Heart left ventricle (tissue), 16 donors: Measurements from ENCODE around the gene CNIH3. TPM values are rescaled to one million over a fixed set of nuclear protein-coding genes. Genes with fewer than 3 reads are reported as not detected.

ENCODE experiments used
- ATAC-seq, 4 donors: fragments of 200-7000 bp; cut with Tn5 transposase; one replicate each; pipeline ENCODE4 v1.9.1; 2020 to 2022; ENCODE audit warnings: moderate library complexity in 4 of 4, mild to moderate bottlenecking in 3 of 4, moderate number of reproducible peaks in 1 of 4
- DNase-seq, 5 donors: peaks; one replicate each; pipeline ENCODE4 v3.0.0-alpha.2; 2020
- H3K27ac ChIP-seq, 12 donors: fragments of 200-600 bp; sonication (generic) in 4 of 12; one replicate each; pipeline versions ENCODE4 v1.5.0 to v1.8.0; 2016 to 2022; ENCODE audit warnings: mild to moderate bottlenecking in 2 of 12
- H3K27me3 ChIP-seq, 9 donors: fragments of 200-600 bp; sonication (generic) in 2 of 9; one replicate each; pipeline versions ENCODE4 v1.5.1 to v1.8.0; 2016 to 2022; ENCODE audit warnings: mild to moderate bottlenecking in 3 of 9
- H3K36me3 ChIP-seq, 9 donors: fragments of 200-600 bp; sonication (generic) in 2 of 9; one replicate each; pipeline versions ENCODE4 v1.5.0 to v1.8.0; 2018 to 2022; ENCODE audit warnings: mild to moderate bottlenecking in 2 of 9
- H3K4me1 ChIP-seq, 12 donors: fragments of 200-600 bp; sonication (generic) in 4 of 12; one replicate each; pipeline versions ENCODE4 v1.5.0 to v1.8.0; 2016 to 2022; ENCODE audit warnings: mild to moderate bottlenecking in 3 of 12
- H3K4me3 ChIP-seq, 12 donors: fragments of 200-600 bp; sonication (generic) in 4 of 12; one replicate each; pipeline versions ENCODE4 v1.5.0 to v1.8.0; 2017 to 2022; ENCODE audit warnings: mild to moderate bottlenecking in 9 of 12, moderate library complexity in 4 of 12
- H3K9me3 ChIP-seq, 12 donors: fragments of 200-600 bp; sonication (generic) in 4 of 12; one replicate each; pipeline versions ENCODE4 v1.5.0 to v1.8.0; 2016 to 2022; ENCODE audit warnings: mild to moderate bottlenecking in 1 of 12
- POLR2A ChIP-seq, 2 donors: fragments of 450-650 bp; IDR thresholded peaks; one replicate each; pipeline ENCODE4 v1.6.1; 2017; ENCODE audit warnings: antibody characterized with exemption in 2 of 2, mild to moderate bottlenecking in 2 of 2, moderate library complexity in 2 of 2
- WGBS, 4 donors: extraction: QIAGEN DNeasy Blood & Tissue Kit in 2 of 4; methylation state at CpG; one replicate each; pipeline versions ENCODE4 v1.1.5 to v1.1.7; 2013 to 2018; 5-methylcytosine and 5-hydroxymethylcytosine counted together
- intact Hi-C, 10 donors: fragments of 100-400 bp; cut with DNase I; formaldehyde crosslinking; loops; one replicate each; pipeline versions ENCODE4 v1.11.1 to v1.14.2; 2022
- polyA plus RNA-seq, 2 donors: library from polyadenylated mRNA; stranded (reverse); fragments of 200-250 nt; gene quantifications; one replicate each; pipeline ENCODE4 v1.2.3, GENCODE V29; 2013
- total RNA-seq, 9 donors: library from RNA; depleted of rRNA in 2 of 9; stranded (reverse); fragments of >200 nt in 2 of 9; fragmentation: NEBNext Ultra II Directional in 3 of 9; extraction: Animal tissue kit (Norgen Biotek cat#: 25700) in 3 of 9; gene quantifications; one replicate each; pipeline versions ENCODE4 v1.1.0 to v1.2.4, GENCODE V29; 2016 to 2023
- TF ChIP-seq, protein P1 (sequence below), 12 donors: fragments of 200-600 bp; sonication (generic) in 4 of 12; IDR thresholded peaks; one replicate each; pipeline versions ENCODE4 v1.5.0 to v1.8.0; 2018 to 2022; ENCODE audit warnings: antibody characterized with exemption in 12 of 12, mild to moderate bottlenecking in 5 of 12
- donor health status: ischemic (EF 13 %, LVEDD 7.1; RV severe dilation, severe dysfunction).
- donor health status: healthy with polysubstance abuse.
- donor health status: DM: no; HTN: yes; CAD: no.
- donor health status: DM: no; HTN: no; CAD: no.
- donor health status: ischemic (EF 25% LVEDD 6.9; RV normal size, moderate dysfunction).
- donor health status: ischemic (EF 25% LVEDD 5.7; RV mildly dilated, moderate dysfunction).
- donor health status: healthy.
- donor health status: DM: yes; HTN: yes; CAD: no.
- donor health status: ischemic (EF 35%, LVEDD 5.7; RV mildly dilated, moderate dysfunction).
- donor health status: nonischemic (EF 11% LVEDD 7.7; RV severe dilation, severe dysfunction).
- donor health status: DM: yes; HTN: yes; CAD: no.
- donor health status: PGD.
- donor health status: ischemic (EF 29% LVEDD 5.4; RV normal size, mild dysfunction).
- donor health status: nonischemic (EF 23%, LVEDD 6.1; RV moderate dilation, normal function).

Gene CNIH3
- total and polyA plus RNA-seq, 11 donors: 0.34 to 2.6 (median 0.62) TPM; not detected in 2

DNA sequence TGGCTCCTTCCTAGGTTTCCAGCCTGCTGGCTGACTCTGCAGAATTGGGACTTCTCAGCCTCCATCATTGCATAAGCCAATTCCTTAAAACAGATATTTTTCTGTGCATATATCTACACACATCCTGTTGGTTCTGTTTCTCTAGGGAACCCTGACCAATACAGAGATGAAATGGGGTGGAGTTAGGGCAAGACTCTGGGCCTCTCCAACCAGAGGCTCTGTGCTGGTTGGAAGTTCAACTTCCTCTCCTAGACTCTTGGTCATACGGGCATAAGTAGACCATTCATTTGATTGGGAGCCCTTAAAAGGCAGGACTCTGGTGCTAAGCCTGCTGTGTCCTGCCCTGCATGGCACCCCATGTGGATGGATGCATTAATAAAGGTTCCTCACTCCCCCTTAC is 55.0 kb downstream of the CNIH3 start:
- no peaks in the 10 kb centered on the region for H3K27me3 ChIP-seq
- WGBS, 4 donors: 47 to 64% (median 60%) methylated on average over 1 of the region's 1 CpG
- ATAC-seq (no peak), DNase-seq (no peak)
- H3K36me3 ChIP-seq: no peaks in the 10 kb centered on the region
- H3K27ac ChIP-seq: no peak overlapping the region
- intact Hi-C loops: no loop called here
- H3K4me3 ChIP-seq: no peak overlapping the region
- TF ChIP-seq, protein P1, sequence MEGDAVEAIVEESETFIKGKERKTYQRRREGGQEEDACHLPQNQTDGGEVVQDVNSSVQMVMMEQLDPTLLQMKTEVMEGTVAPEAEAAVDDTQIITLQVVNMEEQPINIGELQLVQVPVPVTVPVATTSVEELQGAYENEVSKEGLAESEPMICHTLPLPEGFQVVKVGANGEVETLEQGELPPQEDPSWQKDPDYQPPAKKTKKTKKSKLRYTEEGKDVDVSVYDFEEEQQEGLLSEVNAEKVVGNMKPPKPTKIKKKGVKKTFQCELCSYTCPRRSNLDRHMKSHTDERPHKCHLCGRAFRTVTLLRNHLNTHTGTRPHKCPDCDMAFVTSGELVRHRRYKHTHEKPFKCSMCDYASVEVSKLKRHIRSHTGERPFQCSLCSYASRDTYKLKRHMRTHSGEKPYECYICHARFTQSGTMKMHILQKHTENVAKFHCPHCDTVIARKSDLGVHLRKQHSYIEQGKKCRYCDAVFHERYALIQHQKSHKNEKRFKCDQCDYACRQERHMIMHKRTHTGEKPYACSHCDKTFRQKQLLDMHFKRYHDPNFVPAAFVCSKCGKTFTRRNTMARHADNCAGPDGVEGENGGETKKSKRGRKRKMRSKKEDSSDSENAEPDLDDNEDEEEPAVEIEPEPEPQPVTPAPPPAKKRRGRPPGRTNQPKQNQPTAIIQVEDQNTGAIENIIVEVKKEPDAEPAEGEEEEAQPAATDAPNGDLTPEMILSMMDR (IDR thresholded peaks at IDR 0.05): no peak
- no peak for TF ChIP-seq POLR2A (IDR thresholded peaks at IDR 0.05)
- peaks cover 0 to 8% (median 0%) of the 10 kb centered on the region in 12 donors for H3K4me1 ChIP-seq
- no peaks in the 10 kb centered on the region for H3K9me3 ChIP-seq

DNA sequence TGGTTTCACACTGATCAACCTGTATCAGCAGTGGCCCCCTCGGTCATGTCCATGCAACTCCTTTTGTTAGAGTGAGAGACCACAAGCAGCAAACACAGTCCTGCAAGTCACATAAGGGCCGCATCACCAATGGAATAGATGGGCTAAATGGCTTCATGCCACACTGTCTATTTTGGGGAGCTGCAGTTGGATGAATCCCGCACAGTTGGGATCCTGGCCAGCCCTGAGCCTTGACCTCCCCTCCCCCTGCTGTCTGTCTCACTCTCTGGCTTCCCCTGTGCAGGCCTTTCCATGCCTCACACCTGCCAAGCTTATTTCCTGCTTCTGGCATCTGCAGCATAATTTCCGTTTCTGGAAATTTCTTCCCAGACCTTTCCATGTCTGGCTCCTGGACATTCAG is 57.0 kb downstream of the CNIH3 start:
- H3K27me3 ChIP-seq: peaks cover 0 to 7% (median 0%) of the 10 kb centered on the region in 9 donors
- ATAC-seq (peak in 3 of 4 donors; percentile 26 to 67 (median 50)), DNase-seq (no peak)
- H3K4me1 ChIP-seq: peaks cover 0 to 8% (median 0%) of the 10 kb centered on the region in 12 donors
- H3K36me3 ChIP-seq: no peaks in the 10 kb centered on the region
- TF ChIP-seq POLR2A (IDR thresholded peaks at IDR 0.05): no peak
- TF ChIP-seq, protein P1 (IDR thresholded peaks at IDR 0.05): no peak
- no peak overlapping the region for H3K4me3 ChIP-seq
- no peak overlapping the region for H3K27ac ChIP-seq
- 34 to 50% (median 40%) methylated on average over 4 of the region's 4 CpGs for WGBS, 4 donors
- no peaks in the 10 kb centered on the region for H3K9me3 ChIP-seq
- intact Hi-C loops: no loop called here

DNA sequence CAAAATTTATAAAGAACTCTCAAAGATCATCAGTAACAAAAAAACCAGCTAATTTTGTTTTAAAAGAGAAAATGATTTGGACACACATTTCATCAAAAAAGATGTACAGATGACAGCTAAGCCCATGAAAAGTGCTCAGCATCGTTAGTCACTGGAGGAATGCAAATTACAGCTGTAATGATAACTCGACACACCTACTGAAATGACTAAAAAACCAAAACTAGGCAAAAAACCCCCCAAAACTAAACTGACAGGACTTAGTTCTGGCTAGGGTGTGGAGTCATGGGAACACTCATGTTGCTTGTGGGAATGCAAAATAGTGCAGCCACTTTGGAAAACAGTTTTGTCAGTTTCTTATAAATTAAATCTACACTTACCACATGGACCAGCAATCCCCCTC is 59.5 kb downstream of the CNIH3 start:
- whole genome bisulfite sequencing, 4 donors: 86 to 89% (median 88%) methylated on average over 2 of the region's 2 CpGs
- TF ChIP-seq POLR2A (IDR thresholded peaks at IDR 0.05): no peak
- TF ChIP-seq, protein P1 (IDR thresholded peaks at IDR 0.05): no peak
- DNase-seq: no peak
- H3K4me3 ChIP-seq: no peak overlapping the region
- peaks cover 0 to 7% (median 0%) of the 10 kb centered on the region in 9 donors for H3K27me3 ChIP-seq
- no peaks in the 10 kb centered on the region for H3K9me3 ChIP-seq
- no peaks in the 10 kb centered on the region for H3K36me3 ChIP-seq
- intact Hi-C loops: no loop called here
- no peak overlapping the region for H3K27ac ChIP-seq
- H3K4me1 ChIP-seq: peaks cover 0 to 8% (median 0%) of the 10 kb centered on the region in 12 donors
- ATAC-seq: no peak

DNA sequence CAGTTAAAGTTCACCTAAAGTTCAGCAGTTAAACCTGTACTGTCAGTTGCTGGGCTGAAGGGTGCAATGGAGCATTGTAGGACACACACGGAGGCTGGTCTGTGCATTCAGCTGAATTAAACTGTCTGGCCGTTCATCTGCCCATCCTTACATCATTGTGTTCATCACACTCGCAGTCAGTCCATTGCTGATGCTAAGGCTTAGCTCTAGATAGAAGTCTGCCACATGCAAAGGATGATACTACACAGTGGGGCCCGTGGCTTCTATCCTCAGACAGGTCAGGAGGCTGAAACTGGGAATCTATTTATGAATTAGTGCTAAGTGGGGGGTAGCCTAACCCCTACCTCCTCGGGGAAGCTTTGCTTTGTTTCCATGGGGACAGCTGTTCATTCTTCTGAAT is 60.4 kb downstream of the CNIH3 start:
- Histone ChIP-seq H3K4me1 (peaks cover 0 to 8% (median 0%) of the 10 kb centered on the region in 12 donors), H3K27me3 (peaks cover 0 to 7% (median 0%) of the 10 kb centered on the region in 9 donors), H3K36me3 (no peaks in the 10 kb centered on the region), H3K4me3 (no peak overlapping the region), H3K27ac (no peak overlapping the region), H3K9me3 (no peaks in the 10 kb centered on the region)
- WGBS, 4 donors: 61 to 80% (median 73%) methylated on average over 5 of the region's 5 CpGs
- no peak for DNase-seq
- intact Hi-C loops: no loop called here
- peak in 1 of 4 donors; percentile 18 for ATAC-seq
- TF ChIP-seq POLR2A (IDR thresholded peaks at IDR 0.05): no peak
- TF ChIP-seq, protein P1 (IDR thresholded peaks at IDR 0.05): no peak
